ENCODE data around the gene CASKIN1.

The CASKIN1 gene

GRCh38 chr16:2190659-2191445, 5.6 kb downstream of the CASKIN1 start:
- no peak for DNase-seq

- no peak for DNase-seq
Observed at GRCh38 chr16:2190002-2190658, 6.3 kb downstream of the CASKIN1 start.

DNA sequence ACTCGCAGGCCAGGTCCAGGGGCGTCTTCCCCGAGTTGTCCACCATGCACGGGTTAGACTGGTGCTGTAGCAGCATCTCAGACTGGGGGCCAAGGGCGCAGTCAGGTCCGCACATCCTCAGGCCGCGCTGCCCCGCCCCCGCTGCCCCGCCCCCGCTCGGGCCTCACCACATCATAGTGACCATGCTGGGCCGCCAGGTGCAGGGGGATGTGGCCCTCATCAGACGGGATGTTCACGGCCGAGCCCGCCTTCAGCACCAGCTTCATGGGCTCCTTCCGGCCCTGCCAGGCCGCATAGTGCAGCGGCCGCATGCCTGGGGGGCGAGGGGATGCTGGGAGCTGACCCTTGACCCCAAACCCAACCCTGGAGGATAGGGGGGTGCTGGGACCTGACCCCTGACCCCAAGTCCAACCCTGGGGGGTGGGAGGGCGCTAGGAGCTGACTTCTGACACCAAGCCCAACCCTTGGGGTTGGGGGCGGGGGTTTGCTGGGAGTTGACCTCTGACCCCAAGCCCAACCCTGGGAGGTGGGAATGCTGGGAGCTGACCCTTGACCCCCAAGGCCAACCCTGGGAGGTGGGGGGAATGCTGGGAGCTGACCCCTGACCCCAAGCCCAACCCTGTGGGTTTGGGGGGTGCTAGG, 7.0 kb downstream of the CASKIN1 start:
- DNase-seq, result no peak

- DNase-seq, result no peak
Observed at GRCh38 chr16:2188395-2188794, 8.0 kb downstream of the CASKIN1 start.

DNA sequence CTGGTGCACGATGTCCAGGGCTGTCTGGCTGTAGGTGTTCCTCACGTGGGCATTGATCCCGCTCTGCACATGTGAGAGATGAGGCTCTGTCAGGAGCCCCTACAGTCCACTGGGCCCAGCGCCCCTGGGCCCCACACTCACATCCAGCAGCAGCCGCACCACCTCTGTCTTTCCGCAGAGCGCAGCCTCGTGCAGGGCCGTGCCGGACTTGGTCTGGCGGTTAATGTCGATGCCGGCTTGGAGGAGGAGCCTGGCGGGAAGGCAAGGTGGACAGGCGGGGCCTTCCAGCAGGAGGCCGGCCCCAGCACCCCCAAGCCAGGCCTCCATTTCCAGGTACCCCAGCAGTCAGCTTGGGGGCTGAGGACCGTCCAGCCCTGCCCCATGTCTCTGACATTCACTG, 9.2 kb downstream of the CASKIN1 start:
- no peak for DNase-seq

DNA sequence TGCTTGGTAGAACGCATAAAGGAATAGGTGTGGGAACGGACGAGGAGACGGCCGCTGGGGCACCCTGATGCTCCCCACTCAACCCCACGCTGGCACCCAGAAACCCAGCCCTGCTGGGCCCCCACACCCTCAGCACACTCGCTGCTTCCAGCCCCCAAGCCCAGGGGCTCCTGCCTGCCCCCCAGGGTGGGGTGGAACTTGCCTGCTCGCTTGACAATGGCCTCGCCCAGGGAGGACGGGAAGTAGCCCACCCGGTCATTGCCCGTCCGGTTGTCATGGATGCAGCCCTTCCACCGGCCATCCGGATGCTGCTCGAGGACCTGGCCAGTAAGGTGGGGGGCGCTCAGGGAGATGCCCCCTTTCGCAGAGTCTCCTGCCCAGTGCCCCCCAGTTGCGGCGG, 9.9 kb downstream of the CASKIN1 start:
- no peak for DNase-seq

- DNase-seq, result no peak
Observed at GRCh38 chr16:2186064-2186463, 10.3 kb downstream of the CASKIN1 start.

GRCh38 chr16:2184962-2185361, 11.4 kb downstream of the CASKIN1 start:
- DNase-seq, result no peak

DNA sequence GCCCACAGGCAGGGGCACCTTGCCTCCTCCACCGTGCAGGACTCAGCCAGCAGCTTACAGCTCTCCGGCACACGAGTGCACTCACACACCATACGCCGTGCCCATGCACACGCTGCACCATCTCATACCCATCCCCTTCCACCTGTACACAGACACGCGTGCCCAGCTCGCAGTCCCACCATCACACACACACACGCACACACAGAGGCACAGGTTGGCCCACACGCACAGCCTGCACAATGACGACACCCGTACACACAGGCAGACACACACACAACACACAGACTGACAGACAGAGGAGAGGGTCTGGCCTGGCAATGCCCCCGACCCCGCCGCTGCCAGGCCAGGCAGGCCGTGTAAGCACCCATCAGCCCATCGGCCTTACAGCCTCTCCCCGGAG, 12.1 kb downstream of the CASKIN1 start:
- no peak for DNase-seq

DNA sequence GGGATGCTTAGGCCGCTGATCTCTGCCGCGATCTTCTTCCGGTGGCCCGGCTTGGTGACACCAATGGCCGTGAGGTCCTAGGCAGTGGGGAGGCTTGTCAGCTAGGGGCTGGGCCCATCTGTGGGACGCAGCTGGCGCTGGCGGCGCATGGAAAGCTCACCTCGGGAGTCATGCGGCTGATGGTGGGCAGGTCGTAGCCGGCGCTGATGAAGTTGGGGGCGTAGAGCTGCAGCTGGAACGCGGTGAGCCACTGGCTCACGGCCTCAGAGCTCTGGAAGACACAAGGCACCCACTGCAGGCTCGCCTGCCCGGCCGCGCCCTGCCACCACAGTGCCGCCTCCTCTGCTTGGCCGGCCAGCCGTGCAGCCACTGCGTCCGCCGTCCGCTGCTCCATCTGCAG, 12.7 kb downstream of the CASKIN1 start:
- DNase-seq, result no peak

- DNase-seq, result no peak
Observed at GRCh38 chr16:2181952-2182351, 14.5 kb downstream of the CASKIN1 start.

GRCh38 chr16:2180962-2181923, 15.2 kb downstream of the CASKIN1 start:
- no peak for DNase-seq

DNA sequence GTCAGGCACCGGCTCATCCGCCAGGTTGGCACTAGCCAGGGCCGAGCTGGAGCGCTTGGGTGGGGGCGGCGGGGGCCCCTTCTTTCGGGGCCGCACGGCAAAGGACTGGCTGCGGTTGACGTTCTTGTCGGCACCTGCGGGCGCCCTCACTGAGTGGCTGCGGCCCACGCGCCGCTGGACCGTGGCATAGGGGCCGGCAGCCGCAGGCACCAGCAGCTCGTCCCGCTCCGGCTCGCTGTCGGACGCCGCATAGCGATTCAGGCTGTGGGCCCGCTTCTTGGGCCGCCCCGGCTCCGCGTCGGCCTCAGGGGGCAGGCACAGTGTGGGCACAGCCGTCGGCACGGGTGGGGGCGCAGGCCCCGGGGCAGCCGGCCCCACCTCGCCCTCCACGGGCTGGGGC, 15.9 kb downstream of the CASKIN1 start:
- DNase-seq, result no peak

- no peak for DNase-seq
Observed at GRCh38 chr16:2179576-2179975, 16.8 kb downstream of the CASKIN1 start.

- DNase-seq, result no peak
Observed at GRCh38 chr16:2179107-2179501, 17.3 kb downstream of the CASKIN1 start.

- peak in 1 of 2 experiments; percentile 9 for DNase-seq
Observed at GRCh38 chr16:2178321-2179106, 17.9 kb downstream of the CASKIN1 start.

- DNase-seq, result no peak
Observed at GRCh38 chr16:2177561-2177960, 18.8 kb downstream of the CASKIN1 start.

GRCh38 chr16:2177101-2177500, 19.3 kb downstream of the CASKIN1 start:
- no peak for DNase-seq

GRCh38 chr16:2176047-2176446, 20.4 kb downstream of the CASKIN1 start:
- no peak for DNase-seq

DNA sequence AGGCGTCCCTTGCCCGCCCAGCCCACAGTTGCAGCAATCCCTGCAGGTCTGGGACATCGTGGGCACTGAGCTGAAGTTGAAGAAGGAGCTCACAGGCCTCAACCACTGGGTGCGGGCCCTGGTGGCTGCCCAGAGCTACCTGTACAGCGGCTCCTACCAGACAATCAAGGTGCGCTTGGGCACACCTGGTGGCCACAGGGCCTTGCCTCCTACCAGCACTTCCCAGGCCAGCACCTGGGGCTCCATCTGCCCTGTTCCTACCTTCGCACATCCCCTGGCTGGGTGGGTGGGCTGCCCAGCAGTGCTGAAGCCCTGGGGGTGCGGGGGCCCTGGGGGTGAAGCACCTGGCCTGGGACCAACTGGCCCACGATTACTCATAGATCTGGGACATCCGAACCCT, 21.0 kb downstream of the CASKIN1 start:
- DNase-seq, result no peak

DNA sequence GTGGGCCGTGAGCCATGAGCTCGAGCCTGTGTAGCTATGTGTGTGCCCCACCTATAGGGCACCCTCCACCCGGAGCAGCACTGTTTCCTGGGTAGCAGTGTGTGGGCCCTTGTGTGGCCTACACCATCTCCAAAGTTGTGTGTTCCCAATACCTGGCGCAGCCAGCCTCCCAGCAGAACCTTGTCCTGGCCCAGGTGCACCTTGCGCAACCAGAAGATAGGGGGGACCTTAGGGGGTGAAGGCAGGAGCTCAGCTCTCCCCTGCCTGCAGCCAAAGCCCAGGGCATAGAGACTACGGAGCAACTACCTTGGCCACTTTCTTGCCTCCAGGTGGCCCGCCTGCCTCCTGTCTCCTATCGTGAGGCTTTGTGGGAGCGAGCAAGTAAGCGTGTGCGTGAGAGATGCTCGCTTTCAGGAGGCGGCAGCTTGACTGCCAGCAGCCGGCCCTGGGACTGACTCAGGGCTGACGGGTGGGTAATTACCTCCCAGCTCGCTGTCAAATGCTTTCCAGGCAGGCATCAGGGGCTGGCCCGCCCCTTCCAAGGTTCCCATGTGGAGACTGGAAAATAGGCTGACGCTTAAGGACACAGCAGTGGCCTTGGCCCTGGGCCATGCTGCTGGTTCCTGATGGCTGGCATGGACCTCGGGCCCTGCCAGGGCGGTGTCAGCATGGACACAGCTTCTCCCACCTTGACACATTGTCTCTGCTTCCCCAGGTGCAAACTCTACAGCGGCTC, 21.8 kb downstream of the CASKIN1 start:
- DNase-seq, result no peak
